ENCODE measurements around the gene ARHGAP12.

ARHGAP12 gene

GRCh38 chr10:31760674-31761081 lies 168.0 kb downstream of the ARHGAP12 start:
- DNase-seq: no peak

- DNase-seq: peak; percentile 98
These were observed 168.6 kb downstream of the ARHGAP12 start for GRCh38 chr10:31759799-31760626.

GRCh38 chr10:31759124-31759798 lies 169.4 kb downstream of the ARHGAP12 start:
- no peak for DNase-seq

- DNase-seq: no peak
These were observed 170.1 kb downstream of the ARHGAP12 start for GRCh38 chr10:31758495-31758894.

- no peak for DNase-seq
These were observed 170.8 kb downstream of the ARHGAP12 start for GRCh38 chr10:31757831-31758230.

- no peak for DNase-seq
These were observed 171.2 kb downstream of the ARHGAP12 start for GRCh38 chr10:31757386-31757791.

- DNase-seq: no peak
These were observed 171.9 kb downstream of the ARHGAP12 start for GRCh38 chr10:31756729-31757110.

- DNase-seq: no peak
These were observed 172.4 kb downstream of the ARHGAP12 start for GRCh38 chr10:31756101-31756728.

Data from T1000 (cell line).